ENCODE data around the gene BAIAP2L2.
"Not testable (repeated sequence)": the region's sequence is repeated elsewhere in the genome, so short reads cannot be mapped to it uniquely, and the experiment has no call there.

The BAIAP2L2 gene

DNA sequence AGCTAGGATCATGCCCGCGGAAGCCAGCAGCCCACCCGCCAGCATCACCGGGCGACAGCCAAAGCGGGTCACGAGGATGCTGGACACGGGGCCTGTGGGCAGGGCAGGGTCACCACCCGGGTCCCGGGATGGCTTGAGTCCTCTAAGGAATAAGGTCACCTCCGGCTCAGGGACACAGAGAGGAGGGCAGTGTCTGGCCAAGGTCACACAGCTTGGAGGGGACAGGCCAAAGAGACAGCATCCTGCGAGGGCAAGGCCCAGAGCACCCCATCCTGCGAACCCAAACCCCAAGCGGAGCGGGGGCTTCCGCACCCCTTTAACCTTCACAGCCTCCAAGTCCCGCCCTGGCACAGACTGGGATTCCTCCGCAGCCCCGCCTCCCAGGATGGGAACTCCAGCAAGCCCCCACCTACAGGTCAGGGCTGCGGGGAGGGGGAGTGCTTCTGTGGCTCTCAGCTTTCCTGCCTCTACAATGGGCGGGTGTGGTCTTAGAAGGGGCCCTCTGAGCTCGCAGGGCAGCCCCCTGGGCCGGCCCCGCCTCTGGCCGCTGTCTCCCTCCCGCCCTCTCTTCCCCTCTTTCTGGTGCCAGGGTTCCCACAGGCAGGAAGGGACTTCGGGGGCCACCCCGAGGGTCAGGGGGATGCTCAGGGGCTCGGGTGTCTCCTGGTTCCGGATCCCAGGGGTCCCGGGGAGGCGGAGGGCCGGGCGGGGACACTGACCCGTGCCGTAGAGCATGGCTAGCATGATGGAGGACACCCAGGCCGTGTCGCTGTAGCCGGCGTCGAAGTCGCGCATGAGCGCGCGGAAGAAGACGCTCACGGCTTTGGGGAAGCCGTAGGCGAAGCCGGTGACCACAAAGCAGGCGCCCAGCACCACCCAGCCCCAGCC is 28.3 kb downstream of the BAIAP2L2 start:
- no peaks in the 10 kb centered on the region for H3K9me3 ChIP-seq (ENCODE audit: control insufficient read depth, insufficient read depth, low read length)
- peaks cover 5% of the 10 kb centered on the region; the same call in 1 of the 2 replicates for H3K4me1 ChIP-seq (ENCODE audit: control insufficient read depth, insufficient read depth, low read length)
- no peaks in the 10 kb centered on the region for H3K36me3 ChIP-seq (ENCODE audit: control insufficient read depth, insufficient read depth, low read length)
- peaks cover 5% of the 10 kb centered on the region; the same call in 1 of the 2 replicates for H3K27me3 ChIP-seq (ENCODE audit: control insufficient read depth, insufficient read depth, low read length)
- no peak overlapping the region for H3K27ac ChIP-seq (ENCODE audit: low read length)
- no CpG with 5 or more reads among the region's 52 CpGs for WGBS (ENCODE audit: insufficient coverage, insufficient read length)
- DNase-seq (ENCODE audit: low read depth, low spot score) = no peak
- no peak overlapping the region for H3K4me3 ChIP-seq (ENCODE audit: low read length)

DNA sequence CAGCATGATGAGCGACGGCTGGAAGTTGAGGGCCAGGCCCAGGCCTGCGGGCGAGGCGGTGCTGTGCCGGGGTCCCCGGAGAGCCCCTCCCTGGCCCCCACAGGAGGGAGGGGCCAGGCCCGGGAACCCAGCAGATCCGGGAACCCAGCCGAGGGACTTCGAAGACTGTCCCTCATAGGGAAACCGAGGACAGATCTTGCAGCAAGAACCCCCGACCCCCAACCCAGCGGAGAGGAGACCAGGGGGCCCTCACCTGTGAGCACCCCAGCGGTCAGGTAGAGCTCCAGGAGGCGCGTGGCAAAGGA is 28.9 kb downstream of the BAIAP2L2 start:
- peaks cover 5% of the 10 kb centered on the region; the same call in 1 of the 2 replicates for H3K27me3 ChIP-seq (ENCODE audit: control insufficient read depth, insufficient read depth, low read length)
- WGBS (ENCODE audit: insufficient coverage, insufficient read length) = no CpG with 5 or more reads among the region's 17 CpGs
- DNase-seq (ENCODE audit: low read depth, low spot score) = no peak
- H3K9me3 ChIP-seq (ENCODE audit: control insufficient read depth, insufficient read depth, low read length) = no peaks in the 10 kb centered on the region
- H3K4me1 ChIP-seq (ENCODE audit: control insufficient read depth, insufficient read depth, low read length) = peaks cover 5% of the 10 kb centered on the region; the same call in 1 of the 2 replicates
- no peaks in the 10 kb centered on the region for H3K36me3 ChIP-seq (ENCODE audit: control insufficient read depth, insufficient read depth, low read length)
- no peak overlapping the region for H3K27ac ChIP-seq (ENCODE audit: low read length)
- H3K4me3 ChIP-seq (ENCODE audit: low read length) = no peak overlapping the region; the same call in 1 of the 2 replicates

DNA sequence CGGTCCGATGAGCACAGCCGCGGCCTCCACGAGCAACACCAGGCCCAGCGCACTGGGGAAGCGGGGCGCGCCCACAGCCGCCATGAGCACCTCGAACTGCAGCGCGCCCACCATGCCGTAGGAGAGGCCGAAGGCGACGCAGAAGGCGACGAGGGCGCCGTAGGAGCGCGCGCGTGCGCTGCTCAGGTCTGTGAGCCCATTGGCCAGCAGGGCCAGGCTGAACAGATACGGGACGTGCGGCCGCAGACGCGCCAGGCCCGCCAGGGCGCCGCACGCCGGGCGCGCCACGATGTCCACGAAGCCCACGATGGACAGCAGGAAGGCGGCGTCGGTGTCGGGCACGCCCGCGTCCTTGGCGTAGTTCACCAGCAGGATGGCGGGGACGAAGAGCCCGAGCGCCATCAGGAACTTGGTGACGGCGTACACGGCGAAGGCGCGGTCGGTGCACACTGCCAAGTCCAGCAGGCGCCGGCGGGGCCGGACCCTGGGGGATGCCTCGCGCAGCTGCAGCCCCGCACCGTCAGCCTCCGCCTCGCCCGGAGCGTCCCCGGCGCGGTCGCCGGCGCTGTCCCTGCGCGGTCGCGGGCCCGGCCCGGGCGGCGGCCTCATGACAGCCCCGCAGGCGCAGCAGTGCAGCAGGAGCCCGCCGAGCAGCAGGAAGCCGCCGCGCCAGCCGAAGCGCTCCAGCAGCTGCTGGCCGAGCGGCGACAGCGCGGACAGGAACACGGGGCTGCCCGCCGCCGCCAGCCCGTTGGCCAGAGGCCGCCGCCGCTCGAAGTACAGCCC is 29.4 kb downstream of the BAIAP2L2 start:
- DNase-seq (ENCODE audit: low read depth, low spot score) = no peak
- Histone ChIP-seq H3K36me3 (ENCODE audit: control insufficient read depth, insufficient read depth, low read length) (no peaks in the 10 kb centered on the region), H3K27ac (ENCODE audit: low read length) (no peak overlapping the region), H3K4me1 (ENCODE audit: control insufficient read depth, insufficient read depth, low read length) (peaks cover 5% of the 10 kb centered on the region; the same call in 1 of the 2 replicates), H3K4me3 (ENCODE audit: low read length) (peak overlapping the region; percentile 13; the same call in 1 of the 2 replicates), H3K27me3 (ENCODE audit: control insufficient read depth, insufficient read depth, low read length) (peaks cover 5% of the 10 kb centered on the region; the same call in 1 of the 2 replicates), H3K9me3 (ENCODE audit: control insufficient read depth, insufficient read depth, low read length) (no peaks in the 10 kb centered on the region)
- WGBS (ENCODE audit: insufficient coverage, insufficient read length) = no CpG with 5 or more reads among the region's 110 CpGs

DNA sequence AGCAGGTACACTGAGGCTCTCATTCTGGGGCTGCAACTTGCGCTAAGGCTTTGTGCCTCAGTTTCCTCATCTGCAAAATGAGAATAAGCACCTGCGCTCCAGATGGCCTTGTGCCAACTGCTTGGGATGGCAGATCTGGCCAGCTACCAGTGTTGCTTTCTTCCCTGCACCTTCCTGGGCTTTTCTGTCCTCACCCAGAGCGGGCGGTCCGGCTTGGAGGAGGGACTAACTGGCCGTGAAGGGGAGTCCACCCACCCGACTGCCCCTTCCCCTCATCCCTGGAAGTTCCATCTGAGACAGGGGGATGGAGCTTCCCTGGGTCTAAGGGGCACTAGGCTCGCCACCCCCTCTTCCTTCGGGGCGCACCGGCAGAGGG is 30.0 kb downstream of the BAIAP2L2 start:
- H3K9me3 ChIP-seq (ENCODE audit: control insufficient read depth, insufficient read depth, low read length) = no peaks in the 10 kb centered on the region
- no peaks in the 10 kb centered on the region for H3K36me3 ChIP-seq (ENCODE audit: control insufficient read depth, insufficient read depth, low read length)
- H3K27ac ChIP-seq (ENCODE audit: low read length) = no peak overlapping the region
- WGBS (ENCODE audit: insufficient coverage, insufficient read length) = no CpG with 5 or more reads among the region's 11 CpGs
- peak overlapping the region; percentile 13; the same call in 1 of the 2 replicates for H3K4me3 ChIP-seq (ENCODE audit: low read length)
- peaks cover 5% of the 10 kb centered on the region; the same call in 1 of the 2 replicates for H3K27me3 ChIP-seq (ENCODE audit: control insufficient read depth, insufficient read depth, low read length)
- DNase-seq (ENCODE audit: low read depth, low spot score) = no peak
- H3K4me1 ChIP-seq (ENCODE audit: control insufficient read depth, insufficient read depth, low read length) = peaks cover 5% of the 10 kb centered on the region; the same call in 1 of the 2 replicates

DNA sequence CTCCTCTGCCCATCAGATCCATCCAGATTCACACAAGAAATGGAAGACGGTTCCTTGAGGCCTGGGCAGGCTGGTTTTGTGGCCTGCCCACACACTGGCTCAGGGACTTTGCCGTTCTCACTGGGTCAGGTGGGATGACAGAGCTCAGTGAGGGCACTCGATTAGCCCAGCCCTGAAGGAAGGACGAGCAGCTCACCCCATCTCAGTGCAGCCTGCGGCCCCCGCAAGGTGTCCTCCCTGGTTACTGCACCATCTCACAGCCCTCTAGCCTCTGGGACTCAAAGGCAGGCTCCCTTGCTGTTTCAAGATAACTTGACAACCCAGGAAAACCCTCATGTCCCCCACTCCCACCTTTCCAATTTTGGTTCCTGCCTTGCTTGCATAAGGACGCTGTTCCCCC is 30.7 kb downstream of the BAIAP2L2 start:
- Histone ChIP-seq H3K4me3 (ENCODE audit: low read length) (no peak overlapping the region), H3K27me3 (ENCODE audit: control insufficient read depth, insufficient read depth, low read length) (peaks cover 5% of the 10 kb centered on the region; the same call in 1 of the 2 replicates), H3K36me3 (ENCODE audit: control insufficient read depth, insufficient read depth, low read length) (peaks cover 5% of the 10 kb centered on the region), H3K9me3 (ENCODE audit: control insufficient read depth, insufficient read depth, low read length) (no peaks in the 10 kb centered on the region), H3K4me1 (ENCODE audit: control insufficient read depth, insufficient read depth, low read length) (peaks cover 5% of the 10 kb centered on the region; the same call in 1 of the 2 replicates), H3K27ac (ENCODE audit: low read length) (no peak overlapping the region)
- no CpG with 5 or more reads among the region's 7 CpGs for WGBS (ENCODE audit: insufficient coverage, insufficient read length)
- no peak for DNase-seq (ENCODE audit: low read depth, low spot score)

DNA sequence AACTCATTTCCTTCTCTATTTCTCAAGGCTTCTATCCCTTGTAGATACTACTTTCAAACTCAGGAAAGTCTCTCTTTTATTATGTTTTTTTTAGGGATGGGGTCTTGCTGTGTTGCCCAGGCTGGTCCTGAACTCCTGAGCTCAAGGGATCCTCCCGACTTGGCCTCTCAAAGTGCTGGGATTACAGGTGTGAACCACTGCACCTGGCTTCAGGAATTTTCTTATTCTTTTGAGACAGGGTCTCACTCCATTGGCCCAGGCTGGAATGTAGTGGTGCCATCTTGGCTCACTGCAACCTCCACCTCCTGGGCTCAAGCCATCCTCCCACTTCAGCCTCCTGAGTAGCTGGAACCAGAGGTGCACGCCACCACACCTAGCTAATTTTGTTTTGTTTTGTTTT is 31.3 kb downstream of the BAIAP2L2 start:
- no CpG with 5 or more reads among the region's 2 CpGs for WGBS (ENCODE audit: insufficient coverage, insufficient read length)
- not testable (repeated sequence) for H3K36me3 ChIP-seq (ENCODE audit: control insufficient read depth, insufficient read depth, low read length); H3K9me3 ChIP-seq (ENCODE audit: control insufficient read depth, insufficient read depth, low read length); H3K27me3 ChIP-seq (ENCODE audit: control insufficient read depth, insufficient read depth, low read length); DNase-seq (ENCODE audit: low read depth, low spot score); H3K4me3 ChIP-seq (ENCODE audit: low read length); H3K4me1 ChIP-seq (ENCODE audit: control insufficient read depth, insufficient read depth, low read length); H3K27ac ChIP-seq (ENCODE audit: low read length)

DNA sequence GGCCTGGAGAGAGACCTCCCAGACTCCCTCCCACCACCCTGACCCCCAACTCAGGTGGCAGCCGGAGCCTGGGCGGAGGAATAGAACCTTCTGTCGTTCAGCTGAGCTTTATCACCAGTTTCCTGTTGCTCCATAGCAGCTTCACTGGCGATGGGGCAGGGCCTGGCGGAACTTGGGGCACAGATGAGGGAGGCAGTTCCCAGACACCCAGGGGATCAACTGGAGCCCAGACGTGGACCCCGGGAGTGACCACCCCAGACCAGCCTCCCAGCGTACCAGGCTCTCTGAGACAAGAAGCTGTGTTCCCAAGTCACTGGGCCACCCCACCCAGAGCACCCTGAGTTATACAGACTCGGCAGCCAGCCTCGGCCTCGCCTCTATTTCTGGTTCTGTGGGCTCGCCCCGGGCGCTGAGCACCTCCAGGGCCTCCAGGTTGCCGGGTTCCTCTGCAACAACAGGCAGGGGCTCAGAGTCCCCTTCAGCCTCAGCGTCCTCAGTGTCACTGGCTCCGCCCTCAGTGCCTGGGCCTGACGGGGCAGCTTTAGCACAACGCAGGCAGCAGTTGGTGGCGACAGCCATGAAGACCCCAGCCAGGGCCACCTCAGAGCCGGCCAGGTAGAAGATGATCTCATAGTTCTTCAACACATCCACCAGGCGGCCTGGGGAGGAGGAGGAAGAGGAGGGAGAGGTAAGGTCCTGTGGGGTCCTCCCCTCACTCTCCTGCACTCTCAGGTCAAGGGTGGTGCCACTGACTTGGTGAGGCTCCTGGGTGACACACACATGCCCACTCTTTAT is 32.2 kb downstream of the BAIAP2L2 start:
- H3K9me3 ChIP-seq (ENCODE audit: control insufficient read depth, insufficient read depth, low read length) = no peaks in the 10 kb centered on the region
- no peak overlapping the region for H3K4me3 ChIP-seq (ENCODE audit: low read length)
- peaks cover 8% of the 10 kb centered on the region for H3K36me3 ChIP-seq (ENCODE audit: control insufficient read depth, insufficient read depth, low read length)
- H3K27me3 ChIP-seq (ENCODE audit: control insufficient read depth, insufficient read depth, low read length) = peaks cover 5% of the 10 kb centered on the region; the same call in 1 of the 2 replicates
- no CpG with 5 or more reads among the region's 22 CpGs for WGBS (ENCODE audit: insufficient coverage, insufficient read length)
- no peak for DNase-seq (ENCODE audit: low read depth, low spot score)
- H3K27ac ChIP-seq (ENCODE audit: low read length) = no peak overlapping the region
- no peaks in the 10 kb centered on the region for H3K4me1 ChIP-seq (ENCODE audit: control insufficient read depth, insufficient read depth, low read length)

DNA sequence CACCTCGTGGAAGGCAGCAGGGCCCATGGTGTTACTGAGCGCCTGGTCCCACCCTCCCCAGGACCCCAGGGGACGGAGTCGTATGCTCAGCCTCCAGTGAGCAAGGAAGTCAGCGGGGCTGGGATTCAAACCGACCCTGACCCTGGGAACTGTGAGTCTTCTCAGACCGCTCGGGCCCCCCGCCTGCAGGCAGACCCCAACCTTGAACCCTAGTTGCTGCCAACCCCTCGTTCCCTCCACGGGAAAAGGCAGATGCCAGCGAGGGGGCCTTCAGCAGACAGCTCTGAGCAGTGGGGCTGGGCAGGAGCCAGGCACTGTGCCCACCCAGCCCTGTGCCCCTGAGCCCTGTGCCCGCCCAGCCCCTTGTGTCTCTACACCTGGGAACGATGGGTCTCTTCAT is 32.9 kb downstream of the BAIAP2L2 start:
- WGBS (ENCODE audit: insufficient coverage, insufficient read length) = no CpG with 5 or more reads among the region's 14 CpGs
- no peak for DNase-seq (ENCODE audit: low read depth, low spot score)
- no peaks in the 10 kb centered on the region for H3K4me1 ChIP-seq (ENCODE audit: control insufficient read depth, insufficient read depth, low read length)
- no peaks in the 10 kb centered on the region for H3K9me3 ChIP-seq (ENCODE audit: control insufficient read depth, insufficient read depth, low read length)
- no peak overlapping the region for H3K4me3 ChIP-seq (ENCODE audit: low read length)
- no peak overlapping the region for H3K27ac ChIP-seq (ENCODE audit: low read length)
- peaks cover 5% of the 10 kb centered on the region; the same call in 1 of the 2 replicates for H3K27me3 ChIP-seq (ENCODE audit: control insufficient read depth, insufficient read depth, low read length)
- H3K36me3 ChIP-seq (ENCODE audit: control insufficient read depth, insufficient read depth, low read length) = peaks cover 13% of the 10 kb centered on the region

DNA sequence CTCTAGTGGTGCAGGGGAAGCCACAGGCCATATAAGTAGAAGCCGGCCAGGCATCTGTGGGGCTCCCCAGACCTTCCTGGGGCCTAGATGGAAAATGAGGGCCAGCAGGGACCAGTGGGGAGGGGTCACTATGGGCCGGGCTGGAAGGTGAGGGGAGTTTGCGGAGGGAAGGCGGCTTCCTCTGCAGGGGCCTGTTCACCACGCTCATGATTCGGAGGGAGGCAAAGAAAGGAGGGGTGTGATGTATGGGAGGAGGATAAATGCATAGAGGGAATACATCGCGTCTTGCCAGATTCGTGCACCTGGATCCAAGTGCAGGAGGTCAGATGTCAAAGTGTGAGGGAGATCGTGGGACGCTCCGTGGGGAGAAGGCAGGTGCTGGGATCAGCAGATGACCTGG is 33.4 kb downstream of the BAIAP2L2 start:
- DNase-seq (ENCODE audit: low read depth, low spot score) = no peak
- no CpG with 5 or more reads among the region's 12 CpGs for WGBS (ENCODE audit: insufficient coverage, insufficient read length)

DNA sequence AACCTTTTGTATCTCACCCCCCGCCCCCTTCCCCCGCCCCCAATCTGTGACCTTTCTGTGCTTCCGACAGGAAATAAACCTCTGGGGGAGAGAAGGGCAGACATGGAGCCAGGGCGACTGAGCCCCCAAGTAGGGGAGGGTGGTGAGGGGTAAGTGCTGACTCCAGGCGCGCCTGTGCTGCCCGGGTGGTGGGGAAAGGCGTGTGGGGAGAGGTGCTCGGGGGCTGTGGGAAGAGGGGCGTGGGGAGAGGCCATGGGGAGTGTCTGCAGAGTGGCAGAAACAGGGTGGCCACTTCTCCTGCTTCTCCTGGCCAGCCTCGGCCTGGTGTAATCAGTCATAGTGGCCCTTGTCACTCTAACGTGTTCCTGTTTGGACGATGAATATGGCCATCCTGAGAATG is 34.5 kb downstream of the BAIAP2L2 start:
- H3K9me3 ChIP-seq (ENCODE audit: control insufficient read depth, insufficient read depth, low read length) = no peaks in the 10 kb centered on the region
- no peaks in the 10 kb centered on the region; the same call in 1 of the 2 replicates for H3K27me3 ChIP-seq (ENCODE audit: control insufficient read depth, insufficient read depth, low read length)
- no peak overlapping the region for H3K27ac ChIP-seq (ENCODE audit: low read length)
- H3K4me1 ChIP-seq (ENCODE audit: control insufficient read depth, insufficient read depth, low read length) = no peaks in the 10 kb centered on the region
- peaks cover 15% of the 10 kb centered on the region for H3K36me3 ChIP-seq (ENCODE audit: control insufficient read depth, insufficient read depth, low read length)
- H3K4me3 ChIP-seq (ENCODE audit: low read length) = no peak overlapping the region
- WGBS (ENCODE audit: insufficient coverage, insufficient read length) = no CpG with 5 or more reads among the region's 13 CpGs
- DNase-seq (ENCODE audit: low read depth, low spot score) = no peak

More for the DNA sequence above, 33.4 kb downstream of the BAIAP2L2 start:
- no peaks in the 10 kb centered on the region for H3K4me1 ChIP-seq (ENCODE audit: control insufficient read depth, insufficient read depth, low read length)
- H3K27ac ChIP-seq (ENCODE audit: low read length) = no peak overlapping the region
- peaks cover 15% of the 10 kb centered on the region for H3K36me3 ChIP-seq (ENCODE audit: control insufficient read depth, insufficient read depth, low read length)
- H3K9me3 ChIP-seq (ENCODE audit: control insufficient read depth, insufficient read depth, low read length) = no peaks in the 10 kb centered on the region
- H3K4me3 ChIP-seq (ENCODE audit: low read length) = no peak overlapping the region
- peaks cover 5% of the 10 kb centered on the region; the same call in 1 of the 2 replicates for H3K27me3 ChIP-seq (ENCODE audit: control insufficient read depth, insufficient read depth, low read length)

Data from iPS DF 6.9 (cell line).